Vagina (tissue), 2 donors: ENCODE data around the gene SLC4A11. TPM values are rescaled to one million over a fixed set of nuclear protein-coding genes. Genes with fewer than 3 reads are reported as not detected.

Experiments used
- DNase-seq, 2 donors: peaks; one replicate each; pipeline ENCODE4 v3.0.0-alpha.2; 2017; ENCODE audit errors: extremely low spot score in 2 of 2
- H3K27ac ChIP-seq: fragments of 200-600 bp; sonication (generic); one replicate; pipeline ENCODE4 v1.5.1; 2019
- H3K27me3 ChIP-seq: fragments of 200-600 bp; sonication (generic); one replicate; pipeline ENCODE4 v1.5.1; 2019
- H3K36me3 ChIP-seq, 2 donors: fragments of 200-600 bp; sonication (generic); one replicate each; pipeline ENCODE4 v1.5.1; 2017 to 2019
- H3K4me1 ChIP-seq: fragments of 200-600 bp; sonication (generic); one replicate; pipeline ENCODE4 v1.5.1; 2019
- H3K4me3 ChIP-seq, 2 donors: fragments of 200-600 bp; sonication (generic); 1 replicate in 1 of 2; 2 replicates in 1 of 2; pipeline ENCODE4 v1.5.1; 2016 to 2019
- H3K9me3 ChIP-seq: fragments of 200-600 bp; sonication (generic); one replicate; pipeline ENCODE4 v1.5.1; 2019
- POLR2A ChIP-seq, 2 donors: fragments of 450-650 bp; IDR thresholded peaks; one replicate each; pipeline ENCODE4 v1.6.1; 2017; ENCODE audit warnings: antibody characterized with exemption in 2 of 2, mild to moderate bottlenecking in 2 of 2, moderate library complexity in 2 of 2
- POLR2AphosphoS5 ChIP-seq, 2 donors: sonication (generic); formaldehyde crosslinking; IDR thresholded peaks; one replicate each; pipeline ENCODE4 v1.9.0; 2017; ENCODE audit warnings: antibody characterized with exemption in 2 of 2, mild to moderate bottlenecking in 2 of 2, low read depth in 1 of 2; ENCODE audit not compliant: insufficient read depth in 1 of 2
- intact Hi-C: fragments of 100-400 bp; cut with DNase I; formaldehyde crosslinking; loops from one replicate; pipeline ENCODE4 v1.15.1; 2023
- total RNA-seq: library from RNA; depleted of rRNA; stranded (reverse); fragments of >200 nt; gene quantifications from one replicate; pipeline ENCODE4 v1.2.3, GENCODE V29; 2016
- TF ChIP-seq, protein P1 (sequence below), 3 experiments: fragments of 450-650 bp in 2 of 3; fragments of 200-600 bp in 1 of 3; sonication (generic) in 1 of 3; IDR thresholded peaks; one replicate each; pipeline ENCODE4 v1.5.1; 2017 to 2019; ENCODE audit warnings: antibody characterized with exemption in 3 of 3, mild to moderate bottlenecking in 2 of 3, moderate library complexity in 2 of 3

SLC4A11 gene
- total RNA-seq, 1 donor from 2014 or later: 4.9 TPM

DNA sequence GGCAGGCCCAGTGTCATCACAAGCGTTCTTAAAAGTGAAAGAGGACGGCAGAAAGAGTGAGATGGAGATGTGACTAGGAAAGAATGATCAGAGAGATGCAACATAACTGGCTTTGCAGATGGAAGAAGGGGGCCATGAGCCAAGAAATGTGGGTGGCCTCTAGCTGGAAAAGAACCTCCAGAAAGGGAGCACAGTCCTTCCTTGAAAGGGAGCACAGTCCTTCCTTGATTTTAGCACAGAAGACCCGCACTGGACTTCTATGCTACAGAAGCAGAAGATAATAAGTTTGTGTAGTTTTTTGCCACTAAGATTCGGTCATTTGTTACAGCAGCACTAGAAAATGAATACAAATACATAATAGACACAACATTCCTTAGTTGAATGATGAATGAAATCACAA lies 58.7 kb downstream of the SLC4A11 start:
- H3K36me3 ChIP-seq: no peaks in the 10 kb centered on the region
- H3K4me1 ChIP-seq: no peaks in the 10 kb centered on the region
- no peak for DNase-seq
- H3K4me3 ChIP-seq: no peak overlapping the region
- intact Hi-C loops: no loop called here
- H3K27me3 ChIP-seq: no peaks in the 10 kb centered on the region
- H3K9me3 ChIP-seq: no peaks in the 10 kb centered on the region
- TF ChIP-seq POLR2AphosphoS5 (IDR thresholded peaks at IDR 0.05; ENCODE audit: insufficient read depth in 1 of 2, low read depth in 1 of 2): no peak
- no peak for TF ChIP-seq POLR2A (IDR thresholded peaks at IDR 0.05)
- TF ChIP-seq, protein P1, sequence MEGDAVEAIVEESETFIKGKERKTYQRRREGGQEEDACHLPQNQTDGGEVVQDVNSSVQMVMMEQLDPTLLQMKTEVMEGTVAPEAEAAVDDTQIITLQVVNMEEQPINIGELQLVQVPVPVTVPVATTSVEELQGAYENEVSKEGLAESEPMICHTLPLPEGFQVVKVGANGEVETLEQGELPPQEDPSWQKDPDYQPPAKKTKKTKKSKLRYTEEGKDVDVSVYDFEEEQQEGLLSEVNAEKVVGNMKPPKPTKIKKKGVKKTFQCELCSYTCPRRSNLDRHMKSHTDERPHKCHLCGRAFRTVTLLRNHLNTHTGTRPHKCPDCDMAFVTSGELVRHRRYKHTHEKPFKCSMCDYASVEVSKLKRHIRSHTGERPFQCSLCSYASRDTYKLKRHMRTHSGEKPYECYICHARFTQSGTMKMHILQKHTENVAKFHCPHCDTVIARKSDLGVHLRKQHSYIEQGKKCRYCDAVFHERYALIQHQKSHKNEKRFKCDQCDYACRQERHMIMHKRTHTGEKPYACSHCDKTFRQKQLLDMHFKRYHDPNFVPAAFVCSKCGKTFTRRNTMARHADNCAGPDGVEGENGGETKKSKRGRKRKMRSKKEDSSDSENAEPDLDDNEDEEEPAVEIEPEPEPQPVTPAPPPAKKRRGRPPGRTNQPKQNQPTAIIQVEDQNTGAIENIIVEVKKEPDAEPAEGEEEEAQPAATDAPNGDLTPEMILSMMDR (IDR thresholded peaks at IDR 0.05): no peak
- no peak overlapping the region for H3K27ac ChIP-seq

DNA sequence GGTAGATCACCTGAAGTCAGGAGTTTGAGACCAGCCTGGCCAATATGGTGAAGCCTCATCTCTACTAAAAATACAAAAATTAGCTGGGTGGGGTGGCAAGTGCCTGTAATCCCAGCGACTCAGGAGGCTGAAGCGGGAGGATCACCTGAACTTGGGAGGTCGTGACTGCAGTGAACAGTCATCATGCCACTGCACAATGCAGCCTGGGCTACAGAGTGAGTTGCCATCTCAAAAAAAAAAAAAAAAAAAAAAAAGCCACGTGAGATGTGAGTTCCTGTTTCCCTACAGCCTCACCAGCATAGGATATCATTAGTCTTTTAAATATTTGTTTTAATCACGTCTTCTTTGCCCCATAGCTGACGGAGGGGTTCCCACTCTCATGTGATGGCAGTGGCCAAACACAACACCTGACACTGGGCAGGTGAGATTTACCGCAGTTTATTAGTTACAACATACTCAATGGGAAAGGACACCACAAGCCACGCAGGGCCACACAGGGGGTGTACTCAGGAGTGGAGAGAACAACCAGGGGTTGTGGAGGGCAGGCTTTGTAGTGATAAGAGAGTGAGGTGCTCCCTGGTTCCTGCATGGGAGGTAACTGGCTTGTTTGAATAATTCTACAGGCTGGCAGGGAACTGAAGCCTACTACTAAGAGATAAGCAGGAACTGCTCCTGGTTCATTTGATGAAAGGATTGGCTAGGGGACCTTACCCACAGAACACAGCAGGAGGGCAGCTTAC lies 61.1 kb downstream of the SLC4A11 start:
- no peaks in the 10 kb centered on the region for H3K27me3 ChIP-seq
- no peaks in the 10 kb centered on the region for H3K36me3 ChIP-seq
- no peak overlapping the region for H3K4me3 ChIP-seq
- DNase-seq: no peak
- intact Hi-C loops: no loop called here
- no peak for TF ChIP-seq POLR2A (IDR thresholded peaks at IDR 0.05)
- TF ChIP-seq, protein P1 (IDR thresholded peaks at IDR 0.05): no peak
- no peak for TF ChIP-seq POLR2AphosphoS5 (IDR thresholded peaks at IDR 0.05; ENCODE audit: insufficient read depth in 1 of 2, low read depth in 1 of 2)
- no peaks in the 10 kb centered on the region for H3K9me3 ChIP-seq
- H3K4me1 ChIP-seq: peaks cover 10% of the 10 kb centered on the region
- no peak overlapping the region for H3K27ac ChIP-seq

Other genes with a start within 250 kb of the SLC4A11 start
- gene GNRH2, start 195.6 kb downstream of the SLC4A11 start, total RNA-seq: not detected
- 52.3 TPM for gene MRPS26, start 193.1 kb downstream of the SLC4A11 start, total RNA-seq
- gene OXT, start 167.6 kb downstream of the SLC4A11 start, total RNA-seq: not detected
- gene AVP, start 154.5 kb downstream of the SLC4A11 start, total RNA-seq: not detected
- gene FASTKD5, start 79.3 kb downstream of the SLC4A11 start, total RNA-seq: 10.3 TPM
- gene UBOX5, start 79.3 kb downstream of the SLC4A11 start, total RNA-seq: 7.6 TPM
- gene LZTS3, start 65.6 kb downstream of the SLC4A11 start, total RNA-seq: 12.8 TPM
- gene DDRGK1, start 34.5 kb downstream of the SLC4A11 start, total RNA-seq: 61.4 TPM
- 52.5 TPM for gene ITPA, start 29.7 kb downstream of the SLC4A11 start, total RNA-seq
- gene DNAAF9, start 168.5 kb upstream of the SLC4A11 start, total RNA-seq: 18.4 TPM
- 22.8 TPM for gene ATRN, start 231.8 kb upstream of the SLC4A11 start, total RNA-seq